Measurements from ENCODE around the gene ST6GALNAC4. TPM values are rescaled to one million over a fixed set of nuclear protein-coding genes. Genes with fewer than 3 reads are reported as not detected.

The ST6GALNAC4 gene
- total RNA-seq, 1 donor from 2014 or later, result 21.4 TPM

- Mint-ChIP-seq H3K36me3 (ENCODE audit: unreplicated experiment) (peaks cover 14% of the 10 kb centered on the region), H3K4me1 (ENCODE audit: unreplicated experiment) (peaks cover 3% of the 10 kb centered on the region), H3K9me3 (ENCODE audit: unreplicated experiment) (no peaks in the 10 kb centered on the region), H3K27ac (ENCODE audit: unreplicated experiment) (no peak overlapping the region), H3K27me3 (ENCODE audit: unreplicated experiment) (no peaks in the 10 kb centered on the region), H3K4me3 (ENCODE audit: unreplicated experiment) (no peak overlapping the region)
- no peak for DNase-seq (ENCODE audit: extremely low spot score, unreplicated experiment)
- TF ChIP-seq CTCF (IDR thresholded peaks at IDR 0.05), result no peak
Measured at GRCh38 chr9:127865645-127866464, 51.0 kb downstream of the ST6GALNAC4 start.

- no peak for DNase-seq (ENCODE audit: extremely low spot score, unreplicated experiment)
- Mint-ChIP-seq H3K4me1 (ENCODE audit: unreplicated experiment) (peaks cover 14% of the 10 kb centered on the region), H3K36me3 (ENCODE audit: unreplicated experiment) (peaks cover 9% of the 10 kb centered on the region), H3K4me3 (ENCODE audit: unreplicated experiment) (no peak overlapping the region), H3K9me3 (ENCODE audit: unreplicated experiment) (no peaks in the 10 kb centered on the region), H3K27ac (ENCODE audit: unreplicated experiment) (no peak overlapping the region), H3K27me3 (ENCODE audit: unreplicated experiment) (no peaks in the 10 kb centered on the region)
- TF ChIP-seq CTCF (IDR thresholded peaks at IDR 0.05), result no peak
Measured at GRCh38 chr9:127863191-127863621, 53.6 kb downstream of the ST6GALNAC4 start.

- no peak for DNase-seq (ENCODE audit: extremely low spot score, unreplicated experiment)
- TF ChIP-seq CTCF (IDR thresholded peaks at IDR 0.05), result no peak
- peaks cover 22% of the 10 kb centered on the region for H3K4me1 Mint-ChIP-seq (ENCODE audit: unreplicated experiment)
- no peak overlapping the region for H3K27ac Mint-ChIP-seq (ENCODE audit: unreplicated experiment)
- peaks cover 3% of the 10 kb centered on the region for H3K36me3 Mint-ChIP-seq (ENCODE audit: unreplicated experiment)
- no peaks in the 10 kb centered on the region for H3K27me3 Mint-ChIP-seq (ENCODE audit: unreplicated experiment)
- H3K9me3 Mint-ChIP-seq (ENCODE audit: unreplicated experiment), result no peaks in the 10 kb centered on the region
- no peak overlapping the region for H3K4me3 Mint-ChIP-seq (ENCODE audit: unreplicated experiment)
Measured at GRCh38 chr9:127862075-127863011, 54.5 kb downstream of the ST6GALNAC4 start.

- Mint-ChIP-seq H3K27me3 (ENCODE audit: unreplicated experiment) (no peaks in the 10 kb centered on the region), H3K4me1 (ENCODE audit: unreplicated experiment) (peaks cover 26% of the 10 kb centered on the region), H3K9me3 (ENCODE audit: unreplicated experiment) (no peaks in the 10 kb centered on the region), H3K27ac (ENCODE audit: unreplicated experiment) (no peak overlapping the region), H3K36me3 (ENCODE audit: unreplicated experiment) (no peaks in the 10 kb centered on the region), H3K4me3 (ENCODE audit: unreplicated experiment) (no peak overlapping the region)
- no peak for TF ChIP-seq CTCF (IDR thresholded peaks at IDR 0.05)
- no peak for DNase-seq (ENCODE audit: extremely low spot score, unreplicated experiment)
Measured at GRCh38 chr9:127860779-127861178, 56.1 kb downstream of the ST6GALNAC4 start.

- Mint-ChIP-seq H3K9me3 (ENCODE audit: unreplicated experiment) (no peaks in the 10 kb centered on the region), H3K4me3 (ENCODE audit: unreplicated experiment) (no peak overlapping the region), H3K27ac (ENCODE audit: unreplicated experiment) (peak overlapping the region; percentile 50), H3K27me3 (ENCODE audit: unreplicated experiment) (no peaks in the 10 kb centered on the region), H3K4me1 (ENCODE audit: unreplicated experiment) (peaks cover 26% of the 10 kb centered on the region), H3K36me3 (ENCODE audit: unreplicated experiment) (no peaks in the 10 kb centered on the region)
- TF ChIP-seq CTCF (IDR thresholded peaks at IDR 0.05), result no peak
- no peak for DNase-seq (ENCODE audit: extremely low spot score, unreplicated experiment)
Measured at GRCh38 chr9:127860260-127860659, 56.6 kb downstream of the ST6GALNAC4 start.
